Activated CD8-positive, alpha-beta T cell treated with anti-CD3 and anti-CD28 coated beads, Interleukin-2, amount 10 ng/mL, durations not matched to agents 7 days and 5 days (primary cell): ENCODE measurements around the gene CEP83. TPM values are rescaled to one million over a fixed set of nuclear protein-coding genes. Genes with fewer than 3 reads are reported as not detected.

Experiments used
- ATAC-seq: fragments of 150-1000 bp; cut with Tn5 transposase; one replicate; pipeline ENCODE4 v1.10.0; 2021; ENCODE audit warnings: moderate library complexity
- CTCF ChIA-PET: fragments of 350-600 bp; sonication (Branson Sonifier 250); formaldehyde crosslinking; loops from one replicate; lab custom pipeline; 2021; ENCODE audit warnings: antibody characterized with exemption; lab: Charles Lee
- POLR2A ChIA-PET: fragments of 350-600 bp; sonication (Branson Sonifier 250); formaldehyde crosslinking; loops from one replicate; lab custom pipeline; 2021; ENCODE audit warnings: antibody characterized with exemption; lab: Charles Lee
- DNase-seq: peaks from one replicate; pipeline ENCODE4 v3.0.0-alpha.2; 2020
- H3K27ac Mint-ChIP-seq: one replicate; pipeline ENCODE4 v1.8.0; 2021; ENCODE audit warnings: mild to moderate bottlenecking, mixed read lengths
- H3K27me3 Mint-ChIP-seq: one replicate; pipeline ENCODE4 v1.8.0; 2021; ENCODE audit warnings: low read depth, mixed read lengths
- H3K36me3 Mint-ChIP-seq: one replicate; pipeline ENCODE4 v1.8.0; 2021; ENCODE audit warnings: low read depth, mixed read lengths
- H3K4me1 Mint-ChIP-seq: one replicate; pipeline ENCODE4 v1.8.0; 2021; ENCODE audit warnings: low read depth, mixed read lengths
- H3K4me3 Mint-ChIP-seq: one replicate; pipeline ENCODE4 v1.8.0; 2021; ENCODE audit warnings: mild to moderate bottlenecking, mixed read lengths
- H3K9me3 Mint-ChIP-seq: one replicate; pipeline ENCODE4 v1.8.0; 2022; ENCODE audit warnings: mixed read lengths; ENCODE audit not compliant: insufficient read depth
- total RNA-seq, 2 experiments: library from RNA; stranded (reverse); gene quantifications; one replicate each; pipeline ENCODE4 v1.2.3, GENCODE V29; 2021

CEP83 gene
- total RNA-seq, 2 experiments from 2014 or later: 23.4 to 23.9 TPM

GRCh38 chr12:94362653-94363052 is 97.0 kb downstream of the CEP83 start:
- no peaks in the 10 kb centered on the region for H3K27me3 Mint-ChIP-seq
- ChIA-PET CTCF (no interaction called here), POLR2A (no interaction called here)
- H3K4me3 Mint-ChIP-seq: no peak overlapping the region
- H3K36me3 Mint-ChIP-seq: peaks cover 56% of the 10 kb centered on the region
- DNase-seq (no peak), ATAC-seq (no peak)
- peaks cover 25% of the 10 kb centered on the region for H3K9me3 Mint-ChIP-seq
- H3K27ac Mint-ChIP-seq: no peak overlapping the region
- H3K4me1 Mint-ChIP-seq: no peaks in the 10 kb centered on the region

GRCh38 chr12:94359761-94360160 is 99.9 kb downstream of the CEP83 start:
- DNase-seq (no peak), ATAC-seq (no peak)
- Mint-ChIP-seq H3K27ac (no peak overlapping the region), H3K9me3 (peaks cover 35% of the 10 kb centered on the region), H3K27me3 (no peaks in the 10 kb centered on the region), H3K4me3 (no peak overlapping the region), H3K4me1 (no peaks in the 10 kb centered on the region), H3K36me3 (peaks cover 65% of the 10 kb centered on the region)
- CTCF ChIA-PET: interaction anchor here (0.6 kb wide), 1 partner anchor 9 kb away, joined by 3 read pairs; no protein-coding TSS in a partner anchor
- POLR2A ChIA-PET: interaction anchor here (0.7 kb wide), 1 partner anchor 9 kb away, joined by 3 read pairs; no protein-coding TSS in a partner anchor

- H3K4me1 Mint-ChIP-seq: no peaks in the 10 kb centered on the region
- H3K27me3 Mint-ChIP-seq: no peaks in the 10 kb centered on the region
- ChIA-PET POLR2A (interaction anchor here (0.7 kb wide), 1 partner anchor 69 kb away, joined by 4 read pairs; no protein-coding TSS in a partner anchor), CTCF (no interaction called here)
- ATAC-seq (no peak), DNase-seq (no peak)
- H3K4me3 Mint-ChIP-seq: no peak overlapping the region
- peaks cover 82% of the 10 kb centered on the region for H3K36me3 Mint-ChIP-seq
- no peak overlapping the region for H3K27ac Mint-ChIP-seq
- H3K9me3 Mint-ChIP-seq: peaks cover 57% of the 10 kb centered on the region
These were observed 106.5 kb downstream of the CEP83 start for GRCh38 chr12:94353130-94353529.

DNA sequence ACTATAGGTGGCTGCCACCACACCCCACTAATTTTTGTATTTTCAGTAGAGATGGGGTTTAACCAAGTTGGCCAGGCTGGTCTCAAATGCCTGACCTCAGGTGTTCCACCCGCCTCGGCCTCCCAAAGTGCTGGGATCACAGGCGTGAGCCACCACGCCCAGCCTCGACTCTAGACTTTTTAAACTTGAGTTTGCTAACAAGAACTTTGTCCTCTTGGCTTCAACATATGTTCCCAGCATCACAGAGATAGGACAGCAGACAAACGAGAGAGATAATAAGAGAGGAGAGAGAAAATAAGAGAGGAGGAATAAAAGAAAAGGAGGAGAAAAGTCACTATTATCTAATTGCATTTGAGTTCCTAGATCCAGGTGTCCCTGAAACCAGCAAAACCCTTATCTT is 119.1 kb downstream of the CEP83 start:
- ChIA-PET POLR2A (no interaction called here), CTCF (no interaction called here)
- Mint-ChIP-seq H3K9me3 (peaks cover 2% of the 10 kb centered on the region), H3K4me1 (no peaks in the 10 kb centered on the region), H3K27ac (no peak overlapping the region), H3K4me3 (no peak overlapping the region), H3K27me3 (no peaks in the 10 kb centered on the region), H3K36me3 (peaks cover 31% of the 10 kb centered on the region)
- ATAC-seq (no peak), DNase-seq (no peak)

- POLR2A ChIA-PET: no interaction called here
- no peaks in the 10 kb centered on the region for H3K9me3 Mint-ChIP-seq
- DNase-seq (no peak), ATAC-seq (no peak)
- no peaks in the 10 kb centered on the region for H3K27me3 Mint-ChIP-seq
- no peak overlapping the region for H3K27ac Mint-ChIP-seq
- H3K36me3 Mint-ChIP-seq: peaks cover 30% of the 10 kb centered on the region
- no peak overlapping the region for H3K4me3 Mint-ChIP-seq
- CTCF ChIA-PET: no interaction called here
- no peaks in the 10 kb centered on the region for H3K4me1 Mint-ChIP-seq
These were observed 121.5 kb downstream of the CEP83 start for GRCh38 chr12:94338006-94338794.

DNA sequence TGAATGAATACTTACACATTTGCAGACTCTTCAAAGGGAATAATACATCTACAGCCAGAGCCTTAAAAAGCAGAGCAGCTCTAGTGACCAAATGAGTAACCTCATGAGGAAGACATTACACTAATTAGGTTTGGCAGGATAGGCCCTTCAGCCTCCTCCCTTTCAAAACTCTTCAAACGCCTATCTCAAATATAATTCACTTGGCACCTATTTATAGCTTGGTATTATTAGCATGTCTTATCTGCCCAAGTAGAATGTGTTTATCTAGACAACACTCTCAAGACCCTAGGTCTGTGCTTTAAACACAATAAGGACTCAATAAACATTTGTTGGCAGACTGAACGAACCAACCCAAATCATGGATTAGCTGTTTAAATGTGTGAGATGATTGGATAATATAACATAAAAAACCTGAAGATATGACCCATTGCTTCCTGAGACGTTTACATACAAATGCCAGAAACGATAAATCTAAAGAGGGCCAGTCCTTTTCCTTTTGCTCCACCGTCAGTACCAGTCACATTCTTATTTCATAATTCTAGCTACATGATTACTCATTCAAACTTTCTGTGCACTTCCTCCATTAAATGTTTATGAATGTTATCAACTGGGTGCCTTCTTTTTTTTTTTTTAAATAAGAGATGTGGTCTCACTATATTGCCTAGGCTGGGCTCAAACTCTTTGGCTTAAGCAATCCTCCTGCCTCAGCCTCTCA is 123.3 kb downstream of the CEP83 start:
- DNase-seq (no peak), ATAC-seq (no peak)
- Mint-ChIP-seq H3K27me3 (no peaks in the 10 kb centered on the region), H3K9me3 (no peaks in the 10 kb centered on the region), H3K27ac (no peak overlapping the region), H3K4me1 (no peaks in the 10 kb centered on the region), H3K4me3 (no peak overlapping the region), H3K36me3 (peaks cover 27% of the 10 kb centered on the region)
- ChIA-PET CTCF (no interaction called here), POLR2A (no interaction called here)

DNA sequence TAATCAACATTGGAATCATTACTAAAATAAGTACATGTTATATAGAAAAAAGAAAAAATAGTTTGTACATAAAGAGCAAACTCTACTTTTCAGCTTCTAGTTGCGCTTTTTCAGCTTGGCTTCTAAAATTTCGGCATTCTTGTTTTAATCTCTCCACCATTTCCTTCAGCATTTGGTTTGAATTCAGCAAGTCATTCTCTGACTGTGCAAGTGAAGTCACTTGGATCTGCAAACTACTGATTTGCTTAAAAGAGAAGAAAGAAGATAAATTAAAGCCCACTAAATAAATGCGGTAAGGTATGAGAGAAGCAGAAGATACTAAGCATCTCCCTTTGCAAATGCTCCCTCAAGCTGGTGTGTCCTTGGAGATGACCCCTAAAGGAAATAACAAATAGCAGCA is 126.3 kb downstream of the CEP83 start:
- peaks cover 39% of the 10 kb centered on the region for H3K36me3 Mint-ChIP-seq
- DNase-seq: no peak
- H3K27ac Mint-ChIP-seq: no peak overlapping the region
- H3K27me3 Mint-ChIP-seq: no peaks in the 10 kb centered on the region
- POLR2A ChIA-PET: no interaction called here
- no peak overlapping the region for H3K4me3 Mint-ChIP-seq
- CTCF ChIA-PET: no interaction called here
- H3K4me1 Mint-ChIP-seq: no peaks in the 10 kb centered on the region
- ATAC-seq: no peak
- no peaks in the 10 kb centered on the region for H3K9me3 Mint-ChIP-seq

DNA sequence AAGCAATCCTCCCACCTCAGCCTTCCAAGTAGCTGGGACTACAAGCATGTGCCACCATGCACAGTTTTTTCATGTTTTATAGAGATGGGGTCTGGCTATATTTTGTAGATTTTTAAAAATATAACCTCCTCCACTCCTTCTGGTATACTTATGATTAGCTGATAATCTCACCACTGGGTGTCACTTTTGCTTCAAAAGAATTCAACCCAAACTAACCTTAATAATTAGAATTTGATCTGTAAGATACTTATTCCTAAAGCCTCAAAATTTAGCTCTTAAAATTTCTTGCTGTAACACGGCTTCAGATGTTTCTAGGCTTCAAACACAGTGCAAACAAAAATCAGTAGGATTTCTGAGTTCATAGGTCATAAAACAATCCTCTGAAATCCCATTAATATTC is 130.3 kb downstream of the CEP83 start:
- ChIA-PET CTCF (no interaction called here), POLR2A (interaction anchor here (0.6 kb wide), 1 partner anchor 67 kb away, joined by 4 read pairs; no protein-coding TSS in a partner anchor)
- no peak overlapping the region for H3K27ac Mint-ChIP-seq
- ATAC-seq (no peak), DNase-seq (no peak)
- no peak overlapping the region for H3K4me3 Mint-ChIP-seq
- peaks cover 57% of the 10 kb centered on the region for H3K36me3 Mint-ChIP-seq
- H3K27me3 Mint-ChIP-seq: no peaks in the 10 kb centered on the region
- H3K9me3 Mint-ChIP-seq: no peaks in the 10 kb centered on the region
- peaks cover 7% of the 10 kb centered on the region for H3K4me1 Mint-ChIP-seq

DNA sequence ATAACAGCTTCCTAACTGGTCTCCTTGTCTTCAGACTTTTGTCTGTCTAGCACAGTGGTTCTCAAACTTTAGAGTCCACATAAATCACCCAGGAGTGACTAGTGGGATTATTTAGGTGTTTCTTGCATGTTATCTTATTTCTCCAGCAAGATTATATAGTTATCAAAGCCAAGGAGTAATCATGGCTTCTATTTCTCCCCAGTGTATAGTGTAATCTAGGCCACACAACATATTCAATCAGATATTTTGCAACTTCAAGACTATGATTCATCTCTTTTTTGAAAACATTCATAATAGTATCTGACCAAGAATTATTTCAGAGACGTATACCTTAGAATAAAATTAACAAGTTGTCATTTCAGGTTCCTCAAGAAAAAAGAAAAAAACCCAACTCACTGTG is 131.9 kb downstream of the CEP83 start:
- no peaks in the 10 kb centered on the region for H3K27me3 Mint-ChIP-seq
- H3K27ac Mint-ChIP-seq: no peak overlapping the region
- H3K4me1 Mint-ChIP-seq: peaks cover 7% of the 10 kb centered on the region
- peaks cover 4% of the 10 kb centered on the region for H3K9me3 Mint-ChIP-seq
- ChIA-PET POLR2A (no interaction called here), CTCF (interaction anchor here (1.4 to 1.5 kb wide), 2 partner anchors 120 to 193 kb away, joined by 3 to 6 read pairs; no protein-coding TSS in a partner anchor)
- peaks cover 60% of the 10 kb centered on the region for H3K36me3 Mint-ChIP-seq
- no peak for ATAC-seq
- H3K4me3 Mint-ChIP-seq: no peak overlapping the region
- no peak for DNase-seq

DNA sequence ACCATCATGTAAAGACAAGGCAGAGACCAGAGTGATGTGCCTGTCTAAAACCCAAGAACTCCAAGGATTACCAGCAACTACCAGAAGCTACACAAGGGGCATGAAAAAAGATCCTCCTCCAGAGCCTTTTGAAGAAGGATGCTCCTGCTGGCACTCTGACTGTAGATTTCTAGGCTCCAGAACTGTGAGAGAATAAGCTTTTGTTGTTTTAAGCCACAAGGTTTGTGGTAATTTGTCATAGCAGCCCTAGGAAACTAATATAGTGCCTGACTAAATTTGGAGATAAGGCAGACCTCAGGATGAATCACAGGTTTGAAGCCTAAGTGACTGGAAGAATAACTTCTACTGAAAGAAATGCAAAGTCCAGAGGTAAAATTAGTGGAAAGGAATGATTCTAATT is 132.9 kb downstream of the CEP83 start:
- H3K36me3 Mint-ChIP-seq: peaks cover 69% of the 10 kb centered on the region
- ChIA-PET POLR2A (no interaction called here), CTCF (interaction anchor here (1.4 to 1.5 kb wide), 2 partner anchors 119 to 192 kb away, joined by 3 to 6 read pairs; no protein-coding TSS in a partner anchor)
- peaks cover 7% of the 10 kb centered on the region for H3K4me1 Mint-ChIP-seq
- no peak overlapping the region for H3K27ac Mint-ChIP-seq
- no peaks in the 10 kb centered on the region for H3K27me3 Mint-ChIP-seq
- ATAC-seq: peak; percentile 33
- H3K9me3 Mint-ChIP-seq: peaks cover 5% of the 10 kb centered on the region
- no peak overlapping the region for H3K4me3 Mint-ChIP-seq
- DNase-seq: no peak

GRCh38 chr12:94326234-94326633 is 133.4 kb downstream of the CEP83 start:
- DNase-seq (no peak), ATAC-seq (no peak)
- ChIA-PET CTCF (interaction anchor here (1.4 kb wide), 1 partner anchor 192 kb away, joined by 6 read pairs; no protein-coding TSS in a partner anchor), POLR2A (no interaction called here)
- peaks cover 70% of the 10 kb centered on the region for H3K36me3 Mint-ChIP-seq
- H3K27ac Mint-ChIP-seq: no peak overlapping the region
- no peak overlapping the region for H3K4me3 Mint-ChIP-seq
- H3K9me3 Mint-ChIP-seq: peaks cover 10% of the 10 kb centered on the region
- peaks cover 7% of the 10 kb centered on the region for H3K4me1 Mint-ChIP-seq
- H3K27me3 Mint-ChIP-seq: no peaks in the 10 kb centered on the region

DNA sequence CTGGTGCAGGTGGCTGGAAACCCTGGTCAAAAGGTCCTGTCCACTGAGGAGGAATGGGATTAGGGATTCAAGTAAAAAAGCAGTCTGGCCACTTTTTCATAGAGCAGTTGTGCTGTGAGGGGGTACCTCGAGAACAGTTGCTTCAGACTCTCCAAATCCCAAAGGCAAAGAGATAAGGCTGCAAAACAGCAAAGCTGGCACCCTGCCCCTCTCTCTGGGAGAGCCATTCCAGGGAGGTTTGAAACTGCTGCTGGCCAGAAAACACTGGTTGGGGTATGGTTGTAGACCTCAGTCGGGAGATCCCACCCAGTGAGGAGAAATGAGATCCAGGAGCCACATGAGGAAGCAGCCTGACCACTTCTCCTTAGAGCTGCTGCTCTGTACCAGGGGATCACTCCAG is 137.3 kb downstream of the CEP83 start:
- peaks cover 47% of the 10 kb centered on the region for H3K9me3 Mint-ChIP-seq
- H3K4me3 Mint-ChIP-seq: no peak overlapping the region
- ATAC-seq (no peak), DNase-seq (no peak)
- H3K36me3 Mint-ChIP-seq: peaks cover 83% of the 10 kb centered on the region
- peaks cover 12% of the 10 kb centered on the region for H3K4me1 Mint-ChIP-seq
- CTCF ChIA-PET: no interaction called here
- no peak overlapping the region for H3K27ac Mint-ChIP-seq
- H3K27me3 Mint-ChIP-seq: no peaks in the 10 kb centered on the region
- POLR2A ChIA-PET: no interaction called here
